HEK293 (cell line): ENCODE measurements around the gene CNGB1.

Experiments used
- CTCF ChIA-PET: fragments of 350-600 bp; formaldehyde crosslinking; extraction: SDS; loops from one replicate; lab custom pipeline; 2021; ENCODE audit warnings: antibody characterized with exemption; lab: Yijun Ruan, JAX
- POLR2A ChIA-PET: fragments of 300-600 bp; formaldehyde crosslinking; extraction: SDS; loops from one replicate; lab custom pipeline; 2020; ENCODE audit warnings: antibody characterized with exemption, inconsistent platforms; lab: Yijun Ruan, JAX
- H3K27ac ChIP-seq: fragments of 200-500 bp; sonication (Bioruptor generic); 2 replicates; pipeline ENCODE4 v1.5.1; 2014; ENCODE audit warnings: low read depth, low read length, control low read depth, inconsistent platforms; ENCODE audit errors: extremely low read depth
- H3K36me3 ChIP-seq, 2 experiments: fragments of 200-500 bp in 1 of 2; sonication (Bioruptor generic) in 1 of 2; 1 replicate in 1 of 2; 2 replicates in 1 of 2; pipeline ENCODE4 v1.5.1; 2014 to 2017; ENCODE audit warnings: inconsistent platforms in 2 of 2, low read length in 2 of 2; ENCODE audit not compliant: control insufficient read depth in 2 of 2, insufficient read depth in 1 of 2
- H3K4me1 ChIP-seq: fragments of 200-500 bp; sonication (Bioruptor generic); 2 replicates; pipeline ENCODE4 v1.5.1; 2014; ENCODE audit warnings: mild to moderate bottlenecking, low read length, inconsistent platforms; ENCODE audit not compliant: control insufficient read depth, insufficient read depth
- H3K4me3 ChIP-seq: 2 replicates; pipeline ENCODE4 v1.5.1; 2011; ENCODE audit warnings: low read depth, mild to moderate bottlenecking, control low read depth, low read length, moderate library complexity
- H3K9me3 ChIP-seq: fragments of 200-500 bp; sonication (Bioruptor generic); 2 replicates; pipeline ENCODE4 v1.5.1; 2014; ENCODE audit warnings: low read depth, low read length, inconsistent platforms; ENCODE audit not compliant: control insufficient read depth, insufficient read depth
- GLI4 ChIP-seq: fragments of 450-650 bp; formaldehyde crosslinking; IDR thresholded peaks from 2 replicates; pipeline ENCODE4 v1.5.1; 2016; ENCODE audit warnings: missing biosample characterization, missing genetic modification characterization
- SCRT1 ChIP-seq: fragments of 450-650 bp; formaldehyde crosslinking; IDR thresholded peaks from 2 replicates; pipeline ENCODE4 v1.5.1; 2016; ENCODE audit warnings: missing biosample characterization, missing genetic modification characterization, borderline replicate concordance
- ZBTB17 ChIP-seq: fragments of 450-650 bp; formaldehyde crosslinking; IDR thresholded peaks from 2 replicates; pipeline ENCODE4 v1.5.1; 2016; ENCODE audit warnings: missing biosample characterization, missing genetic modification characterization
- ZBTB44 ChIP-seq: fragments of 450-650 bp; IDR thresholded peaks from 2 replicates; pipeline ENCODE4 v1.5.1; 2018; ENCODE audit warnings: missing biosample characterization, mild to moderate bottlenecking, missing genetic modification characterization
- ZBTB48 ChIP-seq: fragments of 450-650 bp; formaldehyde crosslinking; IDR thresholded peaks from 2 replicates; pipeline ENCODE4 v1.5.1; 2016; ENCODE audit warnings: missing biosample characterization, missing genetic modification characterization
- ZIC2 ChIP-seq: fragments of 450-650 bp; formaldehyde crosslinking; IDR thresholded peaks from 2 replicates; pipeline ENCODE4 v1.5.1; 2016; ENCODE audit warnings: missing biosample characterization, missing genetic modification characterization
- ZNF223 ChIP-seq: fragments of 450-650 bp; formaldehyde crosslinking; IDR thresholded peaks from 2 replicates; pipeline ENCODE4 v1.5.1; 2016; ENCODE audit warnings: missing biosample characterization, missing genetic modification characterization
- ZNF292 ChIP-seq: fragments of 450-650 bp; formaldehyde crosslinking; IDR thresholded peaks from 2 replicates; pipeline ENCODE4 v1.5.1; 2016; ENCODE audit warnings: low read depth, missing biosample characterization, missing genetic modification characterization, borderline replicate concordance
- ZNF335 ChIP-seq: fragments of 450-650 bp; formaldehyde crosslinking; conservative IDR thresholded peaks from 2 replicates; pipeline ENCODE4 v1.5.1; 2016; ENCODE audit warnings: missing biosample characterization, missing genetic modification characterization
- ZNF398 ChIP-seq: fragments of 450-650 bp; formaldehyde crosslinking; IDR thresholded peaks from 2 replicates; pipeline ENCODE4 v1.5.1; 2017; ENCODE audit warnings: missing biosample characterization, missing genetic modification characterization
- ZNF518A ChIP-seq: fragments of 450-650 bp; formaldehyde crosslinking; conservative IDR thresholded peaks from 2 replicates; pipeline ENCODE4 v1.5.1; 2016; ENCODE audit warnings: low read depth, missing biosample characterization, missing genetic modification characterization
- ZNF585B ChIP-seq: fragments of 450-650 bp; formaldehyde crosslinking; IDR thresholded peaks from 2 replicates; pipeline ENCODE4 v1.5.1; 2016; ENCODE audit warnings: missing biosample characterization, missing genetic modification characterization
- ZNF664 ChIP-seq: fragments of 450-650 bp; formaldehyde crosslinking; IDR thresholded peaks from 2 replicates; pipeline ENCODE4 v1.5.1; 2016; ENCODE audit warnings: missing biosample characterization, missing genetic modification characterization
- ZSCAN30 ChIP-seq: fragments of 450-650 bp; IDR thresholded peaks from 2 replicates; pipeline ENCODE4 v1.5.1; 2018; ENCODE audit warnings: missing biosample characterization, mild to moderate bottlenecking, missing genetic modification characterization, moderate library complexity

CNGB1 gene

GRCh38 chr16:57952909-57953308 lies 18.0 kb downstream of the CNGB1 start (continued):
- TF ChIP-seq ZNF292 (tag by site-specific recombination), result no peak

GRCh38 chr16:57951204-57951960 lies 19.5 kb downstream of the CNGB1 start:
- POLR2A ChIA-PET, result no interaction called here
- no peaks in the 10 kb centered on the region for H3K9me3 ChIP-seq
- TF ChIP-seq ZSCAN30 (tag by site-specific recombination) (no peak), ZBTB48 (tag by site-specific recombination) (no peak), ZNF223 (tag by site-specific recombination) (no peak), ZNF398 (tag by site-specific recombination) (no peak), SCRT1 (tag by site-specific recombination) (no peak), ZBTB44 (tag by site-specific recombination) (no peak), GLI4 (tag by site-specific recombination) (no peak), ZNF335 (tag by site-specific recombination) (no peak), ZNF585B (tag by site-specific recombination) (no peak), ZBTB17 (tag by site-specific recombination) (no peak), ZNF664 (tag by site-specific recombination) (no peak)
- TF ChIP-seq, all 188 proteins: peak for 0
- CTCF ChIA-PET, result interaction anchor here (0.7 kb wide), 1 partner anchor 299 kb away, joined by 4 read pairs; no protein-coding TSS in a partner anchor
- no peaks in the 10 kb centered on the region for H3K4me1 ChIP-seq
- no peaks in the 10 kb centered on the region for H3K36me3 ChIP-seq
- H3K27ac ChIP-seq, result no peak overlapping the region
- no peak overlapping the region for H3K4me3 ChIP-seq

- Histone ChIP-seq H3K27ac (no peak overlapping the region), H3K4me3 (no peak overlapping the region), H3K36me3 (no peaks in the 10 kb centered on the region), H3K9me3 (no peaks in the 10 kb centered on the region), H3K4me1 (no peaks in the 10 kb centered on the region)
- POLR2A ChIA-PET, result no interaction called here
- CTCF ChIA-PET, result interaction anchor here (0.7 kb wide), 1 partner anchor 521 kb away, joined by 3 read pairs; no protein-coding TSS in a partner anchor
- TF ChIP-seq ZIC2 (tag by site-specific recombination), result peak; percentile 53
- no peak for TF ChIP-seq ZNF518A (tag by site-specific recombination)
Observed at GRCh38 chr16:57950382-57950781, 20.5 kb downstream of the CNGB1 start.
